ENCODE measurements around the gene UBXN6.

UBXN6 gene

GRCh38 chr19:4399812-4400134 lies 57.8 kb downstream of the UBXN6 start:
- Histone ChIP-seq H3K27me3 (replicated peaks in 2 of 5; ENCODE audit: control insufficient read depth in 4 of 5, insufficient read depth in 5 of 5, low read length in 4 of 5) (no peaks in the 10 kb centered on the region), H3K36me3 (ENCODE audit: control insufficient read depth in 4 of 4, insufficient read depth in 4 of 4, low read length in 3 of 4) (peaks cover 4 to 25% (median 10%) of the 10 kb centered on the region in 4 experiments), H3K4me3 (ENCODE audit: control insufficient read depth in 1 of 7, extremely low read depth in 1 of 7, insufficient read depth in 4 of 7, low read depth in 2 of 7, low read length in 6 of 7) (peak overlapping the region; percentile 67 to 93 (median 85)), H3K27ac (ENCODE audit: insufficient read depth in 1 of 2, low read depth in 1 of 2, low read length in 2 of 2, poor library complexity in 1 of 2, severe bottlenecking in 2 of 2) (peak overlapping the region; percentile 86 to 96), H3K4me1 (ENCODE audit: control extremely low read depth in 1 of 4, control insufficient read depth in 4 of 4, insufficient read depth in 4 of 4, low read length in 3 of 4) (peaks cover 8 to 45% (median 37%) of the 10 kb centered on the region in 4 experiments), H3K9me3 (ENCODE audit: control extremely low read depth in 1 of 5, control insufficient read depth in 4 of 5, insufficient read depth in 2 of 5, low read depth in 1 of 5, low read length in 4 of 5) (no peaks in the 10 kb centered on the region)
- peak; percentile 28 to 62 (median 58) for DNase-seq
- CTCF ChIA-PET, result interaction anchor here (0.6 to 2.9 kb wide), 9 partner anchors 8 to 59 kb away, joined by 3 to 23 read pairs (median 4); no protein-coding TSS in a partner anchor
- 5% methylated on average over 4 of the region's 12 CpGs for WGBS (ENCODE audit: insufficient coverage)
- POLR2A ChIA-PET, result interaction anchor here (0.8 to 1.0 kb wide), 5 partner anchors 9 to 72 kb away, joined by 3 to 6 read pairs (median 4); no protein-coding TSS in a partner anchor

- CTCF ChIA-PET, result interaction anchor here (0.7 to 1.7 kb wide), 3 partner anchors 20 to 1338 kb away, joined by 3 to 6 read pairs (median 3); no protein-coding TSS in a partner anchor
- H3K27ac ChIP-seq (ENCODE audit: insufficient read depth in 1 of 2, low read depth in 1 of 2, low read length in 2 of 2, poor library complexity in 1 of 2, severe bottlenecking in 2 of 2), result no peak overlapping the region
These were observed 60.4 kb downstream of the UBXN6 start for GRCh38 chr19:4396949-4397783.

More at GRCh38 chr19:4396949-4397783, 60.4 kb downstream of the UBXN6 start:
- H3K9me3 ChIP-seq (ENCODE audit: control extremely low read depth in 1 of 5, control insufficient read depth in 4 of 5, insufficient read depth in 2 of 5, low read depth in 1 of 5, low read length in 4 of 5), result no peaks in the 10 kb centered on the region
- no peak for DNase-seq
- WGBS (ENCODE audit: insufficient coverage), result 97% methylated on average over 14 of the region's 15 CpGs
- H3K36me3 ChIP-seq (ENCODE audit: control insufficient read depth in 4 of 4, insufficient read depth in 4 of 4, low read length in 3 of 4), result peaks cover 7 to 30% (median 12%) of the 10 kb centered on the region in 4 experiments
- H3K27me3 ChIP-seq (replicated peaks in 2 of 5; ENCODE audit: control insufficient read depth in 4 of 5, insufficient read depth in 5 of 5, low read length in 4 of 5), result no peaks in the 10 kb centered on the region
- peaks cover 5 to 31% (median 24%) of the 10 kb centered on the region in 4 experiments for H3K4me1 ChIP-seq (ENCODE audit: control extremely low read depth in 1 of 4, control insufficient read depth in 4 of 4, insufficient read depth in 4 of 4, low read length in 3 of 4)
- POLR2A ChIA-PET, result interaction anchor here (0.6 kb wide), 1 partner anchor 53 kb away, joined by 4 read pairs; no protein-coding TSS in a partner anchor
- H3K4me3 ChIP-seq (ENCODE audit: control insufficient read depth in 1 of 7, extremely low read depth in 1 of 7, insufficient read depth in 4 of 7, low read depth in 2 of 7, low read length in 6 of 7), result no peak overlapping the region
